HTERT RPE-1 (cell line): ENCODE measurements around the gene LANCL3.

Experiments used
- in situ Hi-C: fragments of 300-500 bp; cut with MboI; formaldehyde crosslinking; loops from 4 replicates; pipeline ENCODE4 v1.14.3; 2020; ENCODE audit warnings: low sequenced_read_pairs

The LANCL3 gene

GRCh38 chrX:37678574-37678973 lies 107.1 kb downstream of the LANCL3 start:
- in situ Hi-C loops = no loop called here

GRCh38 chrX:37679230-37679629 lies 107.8 kb downstream of the LANCL3 start:
- in situ Hi-C loops = no loop called here

GRCh38 chrX:37679888-37680287 lies 108.4 kb downstream of the LANCL3 start:
- in situ Hi-C loops = no loop called here

DNA sequence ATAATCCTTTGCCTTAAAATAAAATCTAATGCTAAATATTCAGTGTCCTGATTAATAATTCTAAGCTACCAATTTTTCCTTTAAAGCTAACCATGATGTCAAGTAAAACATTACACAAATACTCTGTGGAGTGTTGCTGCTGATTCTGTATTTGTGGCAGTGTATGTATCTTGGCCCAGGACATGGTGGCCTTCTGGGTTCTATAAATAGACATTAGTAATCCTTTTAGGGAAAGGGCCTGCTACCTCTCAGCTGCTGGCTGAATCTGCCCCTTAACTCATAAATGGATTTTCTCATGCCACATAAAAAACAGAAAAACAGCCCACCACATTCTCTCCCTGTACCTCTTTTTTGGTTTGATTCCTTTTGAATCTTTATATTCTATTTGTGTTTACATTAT lies 113.0 kb downstream of the LANCL3 start:
- in situ Hi-C loops = no loop called here

GRCh38 chrX:37684973-37685372 lies 113.5 kb downstream of the LANCL3 start:
- in situ Hi-C loops = no loop called here

- in situ Hi-C loops = no loop called here
Observed at GRCh38 chrX:37685381-37686359, 114.2 kb downstream of the LANCL3 start, which contains the start of gene XK. XK (plus strand) TSS chrX:37685791; CDS start chrX:37685962, 171 bp downstream.

DNA sequence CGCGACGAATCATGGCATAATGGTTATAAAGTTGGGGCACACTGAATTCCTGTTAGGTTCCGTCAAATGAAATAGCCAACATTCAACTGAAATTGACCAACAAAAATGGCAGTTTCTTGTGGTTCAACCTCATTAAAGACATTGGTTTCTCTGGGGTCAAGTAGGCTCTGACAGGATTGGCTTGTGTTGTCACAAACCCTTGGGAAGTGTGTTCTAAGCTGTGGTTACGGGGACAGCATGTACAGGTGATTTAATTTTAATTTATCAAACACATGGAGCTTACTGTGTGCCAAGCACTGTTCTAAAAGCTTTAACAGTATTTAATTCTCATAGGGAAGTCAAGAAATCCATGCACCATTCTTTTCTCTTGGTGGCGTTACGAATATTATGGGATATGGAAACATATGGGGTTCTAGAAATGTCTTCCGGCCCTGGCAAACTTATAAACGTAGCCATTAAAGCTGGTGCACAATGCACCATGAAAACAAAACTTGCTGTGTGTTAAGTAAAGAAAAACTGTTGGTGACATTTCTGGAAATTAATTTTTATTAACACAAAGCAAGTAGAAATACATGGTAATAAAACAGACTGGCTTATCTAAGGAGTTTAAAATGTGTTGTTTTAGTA lies 115.0 kb downstream of the LANCL3 start:
- in situ Hi-C loops = no loop called here

DNA sequence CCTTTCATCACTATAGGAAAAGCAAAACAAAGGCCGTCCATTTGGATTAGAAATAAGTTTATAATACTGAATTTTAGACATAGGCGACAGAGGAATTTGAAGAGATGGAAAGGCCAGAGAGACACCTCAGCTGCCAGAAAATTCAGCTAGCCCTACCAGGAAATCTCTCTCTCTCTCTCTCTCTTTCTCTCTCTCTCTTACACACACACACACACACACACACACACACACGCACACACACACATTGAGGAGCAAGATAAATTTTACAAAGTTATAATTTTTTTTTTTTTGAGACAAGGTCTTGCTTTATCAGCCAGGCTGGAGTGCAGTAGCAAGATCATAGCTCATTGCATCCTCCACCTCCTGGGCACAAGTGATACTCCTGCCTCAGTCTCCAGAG lies 115.5 kb downstream of the LANCL3 start:
- in situ Hi-C loops = no loop called here

DNA sequence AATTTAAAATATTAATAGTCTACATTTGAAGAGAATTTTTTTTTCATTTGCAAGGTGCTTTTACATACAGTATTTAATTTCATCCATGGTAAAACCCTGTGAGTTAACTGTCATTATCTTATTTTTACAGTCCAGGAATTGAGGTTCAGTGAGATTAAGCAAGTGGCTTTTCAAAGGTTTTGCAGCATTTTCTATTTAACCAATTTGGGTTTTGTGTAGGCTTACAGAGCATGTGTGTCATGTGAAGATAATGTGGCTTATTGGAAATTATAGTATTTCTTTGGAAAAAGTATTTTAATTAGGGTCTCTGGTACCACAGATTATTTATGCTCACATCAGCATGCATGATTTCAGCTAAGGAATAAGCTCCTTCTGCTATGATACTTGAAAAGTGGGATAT lies 118.7 kb downstream of the LANCL3 start:
- in situ Hi-C loops = no loop called here

DNA sequence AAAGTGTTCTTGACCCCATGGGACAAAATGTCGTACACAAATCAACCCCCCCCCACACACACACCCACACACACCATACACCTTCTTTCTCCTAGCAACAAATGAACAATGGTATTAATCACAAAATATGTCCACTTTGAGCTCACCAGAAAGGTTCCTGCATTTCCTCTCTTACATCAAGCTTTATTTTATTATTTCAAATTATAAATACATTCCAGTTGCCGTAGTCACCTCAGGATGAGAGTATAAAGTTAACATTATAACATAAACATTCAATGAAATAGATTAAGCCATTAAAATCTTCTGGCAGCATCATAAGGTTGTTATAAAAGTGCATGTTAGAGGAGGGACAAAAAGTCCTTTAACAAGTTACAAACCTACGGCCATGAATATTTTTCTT lies 121.5 kb downstream of the LANCL3 start:
- in situ Hi-C loops = no loop called here

DNA sequence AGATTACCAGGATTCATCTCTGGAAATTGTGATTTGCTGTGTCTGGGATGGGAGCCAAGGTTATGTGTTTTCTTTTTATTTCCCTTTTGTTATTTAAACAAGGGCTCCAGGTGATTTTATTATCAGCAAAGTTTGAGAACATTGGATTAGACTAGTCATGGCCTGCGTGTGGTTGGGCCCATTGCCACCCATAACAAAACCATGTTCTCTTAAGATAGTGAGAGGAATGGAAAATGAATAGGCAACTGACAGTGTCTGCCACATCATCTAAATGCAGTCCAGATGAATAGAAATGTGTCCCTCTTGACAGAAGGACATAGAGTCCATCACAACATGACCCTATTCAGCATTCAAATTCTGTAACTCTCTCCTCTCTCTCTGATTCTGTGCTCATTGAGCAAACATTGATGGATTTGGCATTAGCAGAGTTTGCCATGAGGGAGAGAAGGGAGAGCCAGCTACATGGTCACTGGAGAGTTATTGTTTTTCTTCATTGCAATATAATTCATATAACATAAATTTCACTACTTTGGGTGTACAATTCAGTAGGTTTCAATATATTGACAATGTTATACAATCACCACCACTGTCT lies 125.8 kb downstream of the LANCL3 start:
- in situ Hi-C loops = no loop called here

- in situ Hi-C loops = no loop called here
Observed at GRCh38 chrX:37701588-37701987, 130.1 kb downstream of the LANCL3 start.

DNA sequence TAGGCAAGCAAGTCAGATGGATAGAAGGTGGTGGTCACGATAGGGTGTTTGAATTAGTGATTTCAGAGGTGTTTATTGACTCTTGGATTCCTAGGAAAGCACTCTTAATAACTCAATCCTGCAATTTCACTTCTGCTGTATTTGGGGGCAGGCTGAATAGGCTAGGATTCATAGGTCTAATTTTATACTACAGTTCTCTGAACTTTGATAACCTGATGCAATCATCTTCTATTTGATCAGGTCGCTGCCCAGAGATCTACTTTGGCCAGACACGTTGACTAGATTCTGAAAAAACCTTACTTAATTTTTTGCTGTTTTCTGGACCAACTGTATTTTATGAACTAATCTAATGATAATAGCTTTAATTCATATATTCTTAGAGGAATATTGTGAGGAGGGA lies 140.5 kb downstream of the LANCL3 start:
- in situ Hi-C loops = no loop called here

DNA sequence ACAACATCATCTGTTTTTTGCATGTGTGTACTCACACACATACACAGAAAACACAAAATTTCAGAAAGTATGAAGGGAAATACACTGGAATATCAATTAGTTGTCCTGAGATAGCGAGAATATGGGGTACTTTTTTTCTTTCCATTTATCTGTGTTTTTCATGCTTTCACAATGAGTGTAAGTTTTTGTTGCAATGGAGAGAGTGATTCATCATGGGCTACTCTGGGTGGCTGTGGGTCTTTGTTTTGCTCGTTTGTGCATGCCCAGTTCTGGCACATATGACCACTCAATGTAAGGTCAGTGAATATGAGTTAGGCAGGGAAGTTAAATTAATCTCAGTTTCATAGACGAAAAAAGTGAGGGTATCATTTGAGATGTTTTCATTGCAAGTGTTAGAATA lies 141.0 kb downstream of the LANCL3 start:
- in situ Hi-C loops = no loop called here

DNA sequence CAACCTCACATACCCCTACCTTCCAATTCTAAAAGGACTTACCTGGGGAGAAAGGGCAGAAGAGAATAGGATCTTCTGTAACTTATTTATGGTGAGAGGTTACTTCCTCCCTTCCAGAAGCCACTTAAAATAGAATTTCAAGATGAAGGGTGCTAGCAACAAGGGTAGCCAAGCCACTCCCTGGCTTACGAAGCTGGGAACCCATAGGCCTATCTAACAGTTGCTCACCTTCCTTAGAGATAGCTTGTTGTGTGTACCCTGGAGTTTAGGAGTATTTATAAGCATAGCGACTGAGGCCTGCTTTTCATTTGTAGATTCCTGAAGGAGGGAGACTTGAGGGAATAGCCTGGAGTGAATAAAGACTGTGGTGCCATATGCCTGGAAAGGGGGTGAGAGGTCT lies 143.0 kb downstream of the LANCL3 start:
- in situ Hi-C loops = no loop called here

GRCh38 chrX:37716602-37717001 lies 145.1 kb downstream of the LANCL3 start:
- in situ Hi-C loops = no loop called here

DNA sequence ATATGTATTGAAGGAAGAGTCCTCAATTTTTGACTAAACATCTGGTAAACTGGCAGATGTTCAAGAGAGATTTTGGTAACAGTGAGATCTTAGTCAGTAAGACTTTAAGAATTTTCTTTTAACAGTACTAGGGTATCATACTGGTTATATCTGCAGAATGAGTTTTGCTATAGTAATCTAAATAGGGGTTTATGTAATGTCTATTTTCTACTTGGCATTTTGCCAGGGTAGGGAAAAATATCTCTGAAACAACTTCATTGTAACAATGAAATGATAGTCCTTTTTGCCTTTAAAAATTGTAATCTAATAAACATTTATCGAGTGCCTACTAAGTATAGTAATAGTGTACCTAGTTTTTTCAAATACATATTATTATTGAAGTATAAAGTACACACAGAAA lies 146.2 kb downstream of the LANCL3 start:
- in situ Hi-C loops = no loop called here

DNA sequence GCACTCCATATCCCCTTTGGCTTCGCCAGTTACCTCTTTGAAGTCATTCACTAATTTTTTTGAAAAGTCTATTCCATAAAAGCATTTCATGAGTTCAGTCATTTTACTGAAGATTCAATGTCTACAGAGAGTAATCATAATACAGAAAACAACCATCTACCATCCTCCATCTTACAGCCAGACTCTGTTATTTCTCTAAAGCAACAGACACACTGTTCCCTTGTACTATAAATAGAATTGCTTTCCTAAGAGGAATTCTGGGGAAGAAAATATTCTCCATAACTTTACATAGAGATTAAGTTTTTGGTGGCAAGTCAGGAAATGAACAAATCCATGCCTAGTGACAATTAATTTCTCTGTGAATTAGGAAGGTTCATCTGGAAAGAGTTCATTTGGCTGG lies 151.1 kb downstream of the LANCL3 start:
- in situ Hi-C loops = no loop called here

DNA sequence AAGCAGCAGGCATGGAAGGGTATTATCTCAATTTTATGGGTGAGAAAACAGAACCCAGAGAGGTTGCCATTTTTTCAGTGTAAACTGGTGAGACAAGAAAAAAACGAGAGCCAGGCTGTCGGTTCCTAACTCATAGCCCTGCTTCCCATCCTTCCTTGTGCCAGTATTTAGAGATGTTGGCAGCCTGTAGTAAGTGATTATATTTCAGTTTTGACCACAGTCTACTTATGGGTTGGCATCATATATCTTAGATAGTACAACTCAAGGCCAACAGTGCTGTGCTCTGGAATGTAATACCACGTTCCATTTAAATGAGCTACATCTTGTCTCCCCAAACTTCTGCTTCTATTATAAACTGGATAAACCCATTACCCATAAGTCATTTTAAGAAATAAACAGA lies 154.9 kb downstream of the LANCL3 start:
- in situ Hi-C loops = no loop called here
